Measurements from ENCODE around the gene TOR1A.

TOR1A gene

GRCh38 chr9:129845373-129845772 is 21.4 kb upstream of the TOR1A start:
- TF ChIP-seq EZH2 (IDR thresholded peaks at IDR 0.05) (no peak), POLR2AphosphoS5 (IDR thresholded peaks at IDR 0.05; ENCODE audit: borderline replicate concordance, low read depth, low read length) (no peak), FOXP2 (optimal IDR thresholded peaks at IDR 0.05; ENCODE audit: control extremely low read depth, extremely low read length, insufficient read depth) (no peak)
- peak overlapping the region; percentile 68; the same call in 1 of the 2 replicates for H3K27ac ChIP-seq
- H3K9ac ChIP-seq (ENCODE audit: insufficient read length), result no peak overlapping the region
- H3K4me3 ChIP-seq, result no peak overlapping the region
- DNase-seq (ENCODE audit: low read depth, low spot score), result no peak
- no peaks in the 10 kb centered on the region; the same call in 1 of the 2 replicates for H3K36me3 ChIP-seq (ENCODE audit: insufficient read depth, low read length)
- no peaks in the 10 kb centered on the region for H3K9me3 ChIP-seq (ENCODE audit: low read depth, low read length)

GRCh38 chr9:129841071-129841470 is 17.1 kb upstream of the TOR1A start:
- no peak for TF ChIP-seq POLR2AphosphoS5 (IDR thresholded peaks at IDR 0.05; ENCODE audit: borderline replicate concordance, low read depth, low read length)
- TF ChIP-seq EZH2 (IDR thresholded peaks at IDR 0.05), result no peak
- no peak for TF ChIP-seq FOXP2 (optimal IDR thresholded peaks at IDR 0.05; ENCODE audit: control extremely low read depth, extremely low read length, insufficient read depth)
- Histone ChIP-seq H3K27ac (no peak overlapping the region; the same call in 1 of the 2 replicates), H3K9ac (ENCODE audit: insufficient read length) (no peak overlapping the region), H3K9me3 (ENCODE audit: low read depth, low read length) (no peaks in the 10 kb centered on the region), H3K4me3 (no peak overlapping the region), H3K36me3 (ENCODE audit: insufficient read depth, low read length) (no peaks in the 10 kb centered on the region)
- DNase-seq (ENCODE audit: low read depth, low spot score), result no peak

- H3K36me3 ChIP-seq (ENCODE audit: insufficient read depth, low read length), result no peaks in the 10 kb centered on the region
- H3K9ac ChIP-seq (ENCODE audit: insufficient read length), result no peak overlapping the region
- TF ChIP-seq FOXP2 (optimal IDR thresholded peaks at IDR 0.05; ENCODE audit: control extremely low read depth, extremely low read length, insufficient read depth), result no peak
- no peaks in the 10 kb centered on the region for H3K9me3 ChIP-seq (ENCODE audit: low read depth, low read length)
- no peak overlapping the region for H3K27ac ChIP-seq
- H3K4me3 ChIP-seq, result no peak overlapping the region
- no peak for DNase-seq (ENCODE audit: low read depth, low spot score)
Observed at GRCh38 chr9:129840034-129840433, 16.1 kb upstream of the TOR1A start.

DNA sequence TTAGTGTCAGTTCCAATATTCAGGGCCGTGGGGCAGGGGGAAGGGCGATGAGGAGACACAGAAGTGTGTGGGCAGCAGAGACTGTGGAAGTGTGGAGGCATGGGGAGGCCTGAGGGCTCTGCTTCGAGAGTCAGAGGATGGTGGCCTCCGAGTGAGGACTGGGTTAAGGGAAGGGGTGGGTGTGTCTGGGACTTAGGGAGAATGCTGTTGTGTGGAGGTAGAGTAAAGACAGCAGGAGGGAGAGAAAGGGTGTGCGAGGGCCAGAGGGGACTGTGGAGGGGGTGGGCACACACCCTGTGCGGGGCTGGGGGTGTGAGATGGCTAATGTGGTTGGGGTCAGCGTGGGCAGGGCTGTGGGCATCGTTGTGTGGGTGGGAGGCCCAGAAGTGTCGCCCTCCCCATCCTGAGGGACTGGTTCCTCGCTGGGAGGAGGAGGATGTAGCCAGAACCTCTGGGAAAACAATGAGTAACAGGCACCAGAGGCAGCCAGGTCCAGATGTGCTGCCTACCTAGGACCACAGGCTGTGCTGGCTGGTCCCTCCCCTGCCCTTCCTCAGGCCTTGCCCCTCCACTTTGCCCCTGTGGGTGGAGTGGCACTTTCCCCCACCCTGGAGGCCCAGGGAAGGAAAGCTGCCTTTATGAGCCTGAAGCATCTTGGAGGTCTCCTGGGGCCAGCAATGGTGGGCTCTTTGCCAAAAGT is 15.5 kb upstream of the TOR1A start:
- H3K4me3 ChIP-seq, result no peak overlapping the region
- H3K9ac ChIP-seq (ENCODE audit: insufficient read length), result no peak overlapping the region
- no peaks in the 10 kb centered on the region for H3K9me3 ChIP-seq (ENCODE audit: low read depth, low read length)
- no peaks in the 10 kb centered on the region for H3K36me3 ChIP-seq (ENCODE audit: insufficient read depth, low read length)
- no peak for DNase-seq (ENCODE audit: low read depth, low spot score)
- no peak for TF ChIP-seq FOXP2 (optimal IDR thresholded peaks at IDR 0.05; ENCODE audit: control extremely low read depth, extremely low read length, insufficient read depth)
- TF ChIP-seq POLR2AphosphoS5 (IDR thresholded peaks at IDR 0.05; ENCODE audit: borderline replicate concordance, low read depth, low read length), result no peak
- no peak for TF ChIP-seq EZH2 (IDR thresholded peaks at IDR 0.05)
- no peak overlapping the region for H3K27ac ChIP-seq

DNA sequence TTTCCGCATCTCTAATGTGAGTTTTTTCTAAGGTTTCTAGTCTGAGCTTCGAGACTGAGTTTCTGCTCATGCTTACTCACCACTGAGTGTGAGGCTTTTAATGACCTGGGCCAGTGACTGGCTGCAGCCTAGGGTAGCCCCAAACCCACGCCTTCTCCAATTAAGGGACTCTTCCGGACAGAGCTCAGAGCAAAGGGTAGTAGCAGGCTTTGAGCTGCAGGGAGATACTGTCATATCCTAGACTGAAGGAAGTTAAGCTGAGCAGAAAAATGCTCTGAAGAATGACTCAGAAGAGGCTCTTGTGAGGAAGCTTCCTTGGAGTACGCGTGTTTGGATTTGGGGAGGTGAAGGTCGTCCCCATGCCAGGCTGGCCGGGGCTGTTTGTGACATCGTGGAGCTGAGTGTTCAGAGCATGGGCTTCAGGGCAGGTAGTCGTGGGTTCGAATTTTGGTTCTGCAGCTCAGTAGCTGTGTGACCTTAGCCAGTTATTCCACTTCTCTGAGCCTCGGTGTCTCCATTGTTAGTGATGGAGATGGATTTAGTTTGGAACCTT is 14.8 kb upstream of the TOR1A start:
- no peak overlapping the region for H3K9ac ChIP-seq (ENCODE audit: insufficient read length)
- DNase-seq (ENCODE audit: low read depth, low spot score), result no peak
- TF ChIP-seq EZH2 (IDR thresholded peaks at IDR 0.05), result no peak
- no peak overlapping the region for H3K27ac ChIP-seq
- no peak overlapping the region for H3K4me3 ChIP-seq
- no peaks in the 10 kb centered on the region for H3K9me3 ChIP-seq (ENCODE audit: low read depth, low read length)
- no peaks in the 10 kb centered on the region for H3K36me3 ChIP-seq (ENCODE audit: insufficient read depth, low read length)

DNA sequence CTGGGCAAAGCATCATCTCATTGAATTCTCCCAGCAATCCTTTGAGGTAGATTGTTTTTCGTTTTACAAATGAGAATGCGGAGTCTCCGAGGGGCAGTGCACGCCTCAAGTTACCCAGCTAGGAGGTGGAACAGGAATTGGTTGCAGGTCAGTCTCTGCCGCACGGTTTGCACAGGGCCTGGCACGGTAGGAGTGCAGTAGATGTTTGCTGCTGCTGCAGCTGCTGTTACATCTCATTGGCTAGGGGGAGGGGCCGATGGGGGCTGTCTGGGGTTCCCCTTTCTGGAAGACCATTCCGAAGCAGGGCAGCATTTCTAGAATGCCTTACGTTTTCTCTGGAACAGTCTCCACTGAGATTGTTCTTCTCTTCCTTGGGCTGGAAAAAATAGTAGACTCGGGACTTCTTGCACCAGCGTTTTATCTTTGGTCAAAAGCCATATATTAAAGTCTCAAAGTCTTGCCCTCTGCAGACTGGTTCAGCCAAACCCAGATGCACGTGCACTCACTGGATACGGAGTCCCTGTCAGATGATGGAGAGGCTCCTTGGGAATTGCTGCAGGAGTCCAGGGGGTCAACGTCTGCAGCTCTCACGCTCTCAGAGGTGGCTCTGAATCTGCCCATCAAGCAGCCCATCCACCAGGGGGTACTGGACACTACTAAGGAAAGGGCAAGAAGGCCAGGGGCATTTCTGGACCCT is 12.5 kb upstream of the TOR1A start:
- Histone ChIP-seq H3K9me3 (ENCODE audit: low read depth, low read length) (no peaks in the 10 kb centered on the region), H3K27ac (no peak overlapping the region), H3K9ac (ENCODE audit: insufficient read length) (peak overlapping the region; percentile 71), H3K4me3 (peak overlapping the region; percentile 80), H3K36me3 (ENCODE audit: insufficient read depth, low read length) (peaks cover 18% of the 10 kb centered on the region)
- no peak for DNase-seq (ENCODE audit: low read depth, low spot score)
- no peak for TF ChIP-seq EZH2 (IDR thresholded peaks at IDR 0.05)
- no peak for TF ChIP-seq FOXP2 (optimal IDR thresholded peaks at IDR 0.05; ENCODE audit: control extremely low read depth, extremely low read length, insufficient read depth)
- no peak for TF ChIP-seq POLR2AphosphoS5 (IDR thresholded peaks at IDR 0.05; ENCODE audit: borderline replicate concordance, low read depth, low read length)

- TF ChIP-seq POLR2AphosphoS5 (IDR thresholded peaks at IDR 0.05; ENCODE audit: borderline replicate concordance, low read depth, low read length) (no peak), FOXP2 (optimal IDR thresholded peaks at IDR 0.05; ENCODE audit: control extremely low read depth, extremely low read length, insufficient read depth) (no peak), EZH2 (IDR thresholded peaks at IDR 0.05) (no peak)
- Histone ChIP-seq H3K4me3 (peak overlapping the region; percentile 80), H3K27ac (no peak overlapping the region), H3K9ac (ENCODE audit: insufficient read length) (peak overlapping the region; percentile 71), H3K36me3 (ENCODE audit: insufficient read depth, low read length) (peaks cover 24% of the 10 kb centered on the region), H3K9me3 (ENCODE audit: low read depth, low read length) (no peaks in the 10 kb centered on the region)
- DNase-seq (ENCODE audit: low read depth, low spot score), result no peak
Observed at GRCh38 chr9:129835860-129836223, 11.9 kb upstream of the TOR1A start.

DNA sequence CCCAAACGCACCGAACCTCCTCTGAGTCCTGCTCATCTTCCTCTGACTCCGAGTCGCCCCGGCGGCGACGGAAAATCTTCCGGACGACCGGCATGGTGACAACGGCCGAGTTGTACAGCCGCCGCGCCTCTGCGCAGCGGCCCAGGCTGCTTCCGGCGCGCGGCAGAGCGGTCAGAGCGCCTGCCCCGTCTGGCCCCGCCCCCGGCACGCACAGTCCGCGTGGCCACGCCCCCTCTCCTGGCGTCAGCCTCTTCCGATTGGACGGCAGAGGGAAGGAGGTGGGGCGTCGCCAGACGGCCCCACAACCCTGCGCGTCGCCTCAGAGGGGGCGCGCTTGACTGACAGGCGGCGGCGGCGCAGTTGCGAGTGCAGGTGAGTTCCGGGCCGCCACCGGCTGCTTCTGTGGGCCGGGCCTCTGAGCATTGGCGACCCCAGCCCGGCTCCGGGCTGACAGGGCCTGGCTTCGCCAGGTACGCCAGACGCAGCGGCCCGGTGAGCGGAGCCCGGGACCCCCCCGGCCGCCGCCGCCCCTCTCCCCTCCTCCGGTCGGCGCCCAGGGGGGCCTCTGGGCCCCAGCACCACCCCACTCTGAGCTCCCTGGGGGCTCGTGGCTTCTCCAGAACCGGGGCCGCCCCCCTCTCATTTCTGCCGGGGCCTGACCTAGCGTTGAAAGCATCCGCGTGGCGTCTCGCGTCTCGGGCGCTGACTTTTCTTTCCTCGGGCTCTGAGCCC is 11.4 kb upstream of the TOR1A start, which contains the start of the genes C9orf78 and USP20:
Gene C9orf78 (minus strand): TSS at position 148 of the 732 bp plus-strand sequence. CDS start 54 bp downstream, at position 94.
Gene USP20 (plus strand): TSS at position 331 of the 732 bp plus-strand sequence. CDS start 17,098 bp downstream, outside the sequence.
- peak; percentile 18 for DNase-seq (ENCODE audit: low read depth, low spot score)
- TF ChIP-seq FOXP2 (optimal IDR thresholded peaks at IDR 0.05; ENCODE audit: control extremely low read depth, extremely low read length, insufficient read depth) (no peak), POLR2AphosphoS5 (IDR thresholded peaks at IDR 0.05; ENCODE audit: borderline replicate concordance, low read depth, low read length) (peak; percentile 83)
- Histone ChIP-seq H3K4me3 (peak within 1 kb of the TSS; percentile 80), H3K36me3 (ENCODE audit: insufficient read depth, low read length) (peaks cover 28% of the 10 kb centered on the region), H3K9me3 (ENCODE audit: low read depth, low read length) (no peaks in the 10 kb centered on the region), H3K27ac (no peak within 1 kb of the TSS), H3K9ac (ENCODE audit: insufficient read length) (peak within 1 kb of the TSS; percentile 77)

Data from SK-N-MC (cell line).